Measurements from ENCODE around the gene TNIP3.
"Not testable (repeated sequence)": the region's sequence is repeated elsewhere in the genome, so short reads cannot be mapped to it uniquely, and the experiment has no call there.

TNIP3 gene, protein sequence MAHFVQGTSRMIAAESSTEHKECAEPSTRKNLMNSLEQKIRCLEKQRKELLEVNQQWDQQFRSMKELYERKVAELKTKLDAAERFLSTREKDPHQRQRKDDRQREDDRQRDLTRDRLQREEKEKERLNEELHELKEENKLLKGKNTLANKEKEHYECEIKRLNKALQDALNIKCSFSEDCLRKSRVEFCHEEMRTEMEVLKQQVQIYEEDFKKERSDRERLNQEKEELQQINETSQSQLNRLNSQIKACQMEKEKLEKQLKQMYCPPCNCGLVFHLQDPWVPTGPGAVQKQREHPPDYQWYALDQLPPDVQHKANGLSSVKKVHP

DNA sequence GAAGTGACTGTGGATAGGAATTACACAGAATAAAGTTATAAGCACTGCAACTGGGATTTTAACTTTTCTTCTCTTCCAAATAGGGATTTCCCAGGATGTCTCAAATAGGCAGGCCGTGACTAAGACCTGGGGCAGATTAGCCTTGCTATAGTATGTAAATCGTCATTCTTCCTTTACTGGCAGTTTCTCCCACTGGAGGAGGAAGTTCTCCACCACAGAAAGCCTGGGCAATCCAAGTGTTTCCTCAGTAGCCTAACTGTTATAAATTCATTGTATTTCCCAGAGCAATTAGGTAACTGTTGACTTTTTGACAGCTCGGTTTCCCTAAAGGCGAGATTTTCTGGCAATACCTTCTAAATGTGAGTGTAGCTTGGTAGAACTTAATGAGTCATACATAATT lies at the start of gene TNIP3:
Gene TNIP3, minus strand, starts transcription at position 31 of the 400 bp plus-strand sequence. CDS start 196 bp downstream, outside the sequence.
- DNase-seq (ENCODE audit: low read depth) = no peak
- Histone ChIP-seq H3K27me3 (replicated peaks; ENCODE audit: control insufficient read depth, insufficient read depth, low read length) (no peaks in the 10 kb centered on the region), H3K4me1 (ENCODE audit: control insufficient read depth, insufficient read depth, low read length) (no peaks in the 10 kb centered on the region), H3K4me3 (ENCODE audit: low read length) (no peak within 1 kb of the TSS), H3K9me3 (ENCODE audit: control insufficient read depth, low read length) (no peaks in the 10 kb centered on the region), H3K36me3 (ENCODE audit: control insufficient read depth, insufficient read depth, low read length, severe bottlenecking) (no peaks in the 10 kb centered on the region), H3K9ac (ENCODE audit: low read length) (no peak within 1 kb of the TSS)

DNA sequence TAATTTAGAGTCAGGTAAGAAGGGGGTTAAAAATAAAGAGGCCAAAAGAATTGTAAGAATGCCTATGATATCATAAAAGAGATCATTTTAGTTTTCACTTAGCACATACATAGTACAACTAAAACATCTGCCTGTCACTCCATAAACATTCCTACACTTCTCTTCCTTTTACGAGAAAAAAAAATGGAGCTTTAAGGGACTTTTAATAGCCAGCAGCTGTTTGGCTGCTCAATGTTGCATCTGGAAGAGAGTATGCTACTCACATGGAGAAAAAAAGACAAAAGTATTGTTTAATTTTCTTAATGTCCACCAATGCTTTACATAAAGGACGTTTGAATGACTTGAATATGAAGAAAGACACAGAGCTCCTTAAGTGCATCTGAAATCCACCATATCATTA lies 48.7 kb upstream of the TNIP3 start:
- no peak overlapping the region for H3K9ac ChIP-seq (ENCODE audit: low read length)
- no peaks in the 10 kb centered on the region for H3K9me3 ChIP-seq (ENCODE audit: control insufficient read depth, low read length)
- DNase-seq (ENCODE audit: low read depth) = no peak
- H3K36me3 ChIP-seq (ENCODE audit: control insufficient read depth, insufficient read depth, low read length, severe bottlenecking) = no peaks in the 10 kb centered on the region
- H3K27me3 ChIP-seq (replicated peaks; ENCODE audit: control insufficient read depth, insufficient read depth, low read length) = no peaks in the 10 kb centered on the region
- peaks cover 7% of the 10 kb centered on the region for H3K4me1 ChIP-seq (ENCODE audit: control insufficient read depth, insufficient read depth, low read length)
- H3K4me3 ChIP-seq (ENCODE audit: low read length) = no peak overlapping the region

DNA sequence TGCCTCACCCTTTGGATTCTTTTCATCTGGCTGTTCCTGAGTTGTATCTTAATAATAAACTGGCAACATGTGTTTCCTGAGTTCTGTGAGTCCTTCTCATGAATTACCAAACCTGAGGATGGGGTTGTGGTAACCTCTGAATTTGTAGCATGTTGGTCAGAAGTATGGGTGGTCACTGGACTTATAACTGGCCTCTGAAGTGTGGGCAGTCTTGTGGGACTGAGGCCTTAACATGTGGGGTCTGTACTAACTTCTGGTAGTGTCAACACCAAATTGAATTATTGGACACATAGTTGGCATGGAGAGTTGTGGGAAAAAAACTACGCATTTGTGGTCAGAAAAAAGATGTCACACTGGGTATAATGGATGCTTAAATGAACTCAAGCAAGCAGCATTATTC lies 45.0 kb upstream of the TNIP3 start:
- no peaks in the 10 kb centered on the region for H3K36me3 ChIP-seq (ENCODE audit: control insufficient read depth, insufficient read depth, low read length, severe bottlenecking)

DNA sequence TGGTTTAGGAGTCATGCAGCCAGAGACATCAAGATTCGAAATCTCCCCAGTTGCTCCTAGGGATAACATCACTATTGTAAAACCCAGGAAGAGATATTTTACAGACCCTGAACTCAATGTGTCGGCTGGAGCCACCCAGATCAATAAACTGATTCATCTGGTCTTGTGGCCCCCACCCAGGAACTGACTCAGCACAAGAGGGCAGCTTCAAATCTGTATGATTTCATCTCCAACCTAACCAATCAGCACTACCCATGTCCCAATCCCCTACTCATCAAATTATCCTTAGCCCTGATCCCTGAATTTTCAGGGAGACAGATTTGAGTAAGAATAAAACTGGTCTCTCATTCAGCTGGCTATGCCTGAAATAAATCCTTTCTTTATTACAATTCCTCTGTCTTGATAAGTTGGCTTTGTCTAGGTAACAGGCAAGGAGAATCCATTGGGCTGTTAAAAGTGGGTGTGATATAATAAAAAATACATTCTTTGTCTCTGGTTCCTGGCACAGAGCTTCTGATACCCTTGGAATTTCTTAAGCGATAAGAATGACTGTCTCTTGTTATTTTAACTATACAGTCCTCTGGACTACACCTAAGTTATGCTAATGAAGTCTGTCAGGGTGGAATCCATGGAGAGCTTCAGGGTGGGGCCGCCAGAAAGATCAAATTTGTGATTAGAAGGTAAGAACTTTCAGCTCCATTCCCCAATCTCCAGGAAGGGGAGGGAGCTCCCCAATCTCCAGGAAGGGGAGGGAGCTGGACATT lies 44.3 kb upstream of the TNIP3 start:
- no peaks in the 10 kb centered on the region for H3K27me3 ChIP-seq (replicated peaks; ENCODE audit: control insufficient read depth, insufficient read depth, low read length)
- H3K36me3 ChIP-seq (ENCODE audit: control insufficient read depth, insufficient read depth, low read length, severe bottlenecking) = no peaks in the 10 kb centered on the region
- no peak overlapping the region for H3K4me3 ChIP-seq (ENCODE audit: low read length)
- no peaks in the 10 kb centered on the region for H3K4me1 ChIP-seq (ENCODE audit: control insufficient read depth, insufficient read depth, low read length)
- no peak overlapping the region for H3K9ac ChIP-seq (ENCODE audit: low read length)
- no peak for DNase-seq (ENCODE audit: low read depth)
- H3K9me3 ChIP-seq (ENCODE audit: control insufficient read depth, low read length) = no peaks in the 10 kb centered on the region

More for the DNA sequence above, 45.0 kb upstream of the TNIP3 start:
- Histone ChIP-seq H3K9me3 (ENCODE audit: control insufficient read depth, low read length) (no peaks in the 10 kb centered on the region), H3K4me1 (ENCODE audit: control insufficient read depth, insufficient read depth, low read length) (no peaks in the 10 kb centered on the region), H3K9ac (ENCODE audit: low read length) (no peak overlapping the region), H3K4me3 (ENCODE audit: low read length) (no peak overlapping the region), H3K27me3 (replicated peaks; ENCODE audit: control insufficient read depth, insufficient read depth, low read length) (no peaks in the 10 kb centered on the region)
- DNase-seq (ENCODE audit: low read depth) = no peak

DNA sequence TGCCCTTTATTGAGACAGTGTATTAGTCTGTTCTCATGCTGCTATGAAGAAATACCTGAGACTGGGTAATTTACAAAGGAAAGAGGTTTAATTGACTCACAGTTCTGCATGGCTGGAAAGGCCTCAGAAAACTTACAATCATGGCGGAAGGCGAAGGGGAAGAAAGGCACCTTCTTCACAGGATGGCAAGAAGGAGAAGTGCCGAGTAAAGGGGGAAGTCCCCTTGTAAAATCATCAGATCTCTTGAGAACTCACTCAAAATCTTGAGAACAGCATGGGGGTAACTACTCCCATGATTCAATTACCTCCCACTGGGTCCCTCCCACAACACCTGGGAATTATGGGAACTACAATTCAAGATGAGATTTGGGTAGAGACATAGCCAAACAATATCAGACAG lies 41.7 kb upstream of the TNIP3 start:
- not testable (repeated sequence) for H3K4me1 ChIP-seq (ENCODE audit: control insufficient read depth, insufficient read depth, low read length); H3K36me3 ChIP-seq (ENCODE audit: control insufficient read depth, insufficient read depth, low read length, severe bottlenecking); H3K9me3 ChIP-seq (ENCODE audit: control insufficient read depth, low read length); H3K4me3 ChIP-seq (ENCODE audit: low read length); H3K9ac ChIP-seq (ENCODE audit: low read length); H3K27me3 ChIP-seq (replicated peaks; ENCODE audit: control insufficient read depth, insufficient read depth, low read length); DNase-seq (ENCODE audit: low read depth)

DNA sequence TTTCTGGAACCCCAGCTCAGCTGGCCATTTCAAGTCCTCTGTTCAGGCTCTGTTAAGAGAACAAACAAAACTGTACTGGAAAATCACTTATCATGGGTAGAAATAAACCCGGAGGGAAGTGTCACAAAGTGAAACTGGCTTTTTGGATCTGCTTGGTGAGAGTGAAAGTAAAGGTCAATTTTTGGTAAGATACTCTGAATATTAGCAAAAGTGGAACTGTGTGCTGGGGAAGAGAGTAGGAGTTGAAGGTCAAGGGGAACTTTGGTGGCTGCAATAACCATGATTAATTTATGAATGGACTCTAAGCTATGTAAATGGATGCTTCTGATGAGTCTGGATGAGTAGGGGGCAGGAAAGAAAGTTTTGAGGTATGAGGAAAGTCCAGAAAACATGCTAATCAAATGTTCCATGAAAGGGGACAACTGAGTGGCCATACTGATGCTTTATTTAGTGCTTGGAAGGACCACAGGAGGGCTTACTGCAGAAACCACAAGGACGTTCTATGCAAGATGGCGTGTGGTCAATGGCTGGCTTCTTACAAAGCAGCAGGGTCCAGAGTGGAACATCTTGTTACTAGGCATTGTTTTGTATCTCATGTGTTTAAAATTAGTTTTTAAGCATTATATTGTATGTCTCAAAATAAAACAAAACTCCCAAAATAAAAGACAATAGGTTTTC lies 36.8 kb upstream of the TNIP3 start:
- Histone ChIP-seq H3K4me3 (ENCODE audit: low read length) (peak overlapping the region; percentile 10), H3K27me3 (replicated peaks; ENCODE audit: control insufficient read depth, insufficient read depth, low read length) (no peaks in the 10 kb centered on the region), H3K9ac (ENCODE audit: low read length) (no peak overlapping the region), H3K36me3 (ENCODE audit: control insufficient read depth, insufficient read depth, low read length, severe bottlenecking) (no peaks in the 10 kb centered on the region), H3K4me1 (ENCODE audit: control insufficient read depth, insufficient read depth, low read length) (peaks cover 10% of the 10 kb centered on the region), H3K9me3 (ENCODE audit: control insufficient read depth, low read length) (no peaks in the 10 kb centered on the region)
- no peak for DNase-seq (ENCODE audit: low read depth)

DNA sequence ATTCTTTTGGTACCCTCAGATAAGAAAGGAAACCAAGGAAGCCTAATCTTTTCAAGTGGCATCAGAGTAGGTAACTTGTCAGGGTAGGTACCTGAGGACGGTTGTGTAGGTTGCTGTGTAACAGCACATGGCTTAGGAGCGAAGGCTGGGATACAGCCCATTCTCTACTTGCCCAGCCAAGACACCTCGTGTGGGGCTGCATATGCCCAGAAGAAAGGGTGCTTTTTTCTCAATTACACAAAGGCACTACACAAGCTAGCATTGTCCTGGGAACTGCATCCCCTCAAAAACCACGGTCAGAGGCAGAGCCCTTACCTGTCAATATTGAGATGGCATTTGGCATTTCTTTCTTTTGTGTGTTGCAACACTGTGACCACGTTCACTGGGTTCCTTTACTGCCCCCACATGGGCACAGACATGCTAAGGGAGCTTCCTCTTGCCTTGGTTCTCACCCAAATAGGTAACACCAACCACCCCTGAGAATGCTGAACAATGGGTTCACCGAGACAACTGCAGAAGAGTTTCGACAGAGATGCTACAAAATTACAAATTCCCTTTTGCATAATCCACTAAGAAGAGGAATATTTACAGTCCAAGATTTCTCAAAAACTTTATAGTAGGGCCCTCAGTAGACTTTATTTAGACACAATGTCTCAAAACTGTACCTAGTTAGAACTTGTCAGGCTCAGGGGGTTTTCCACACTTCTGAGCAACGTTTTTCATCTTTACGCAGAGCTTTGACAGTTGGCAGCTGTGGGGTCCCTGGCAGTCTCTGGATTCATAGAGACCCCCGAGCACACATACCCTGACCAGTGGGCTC lies 35.8 kb upstream of the TNIP3 start:
- no peak overlapping the region for H3K4me3 ChIP-seq (ENCODE audit: low read length)
- DNase-seq (ENCODE audit: low read depth) = no peak
- H3K9ac ChIP-seq (ENCODE audit: low read length) = no peak overlapping the region
- H3K9me3 ChIP-seq (ENCODE audit: control insufficient read depth, low read length) = no peaks in the 10 kb centered on the region
- peaks cover 10% of the 10 kb centered on the region for H3K4me1 ChIP-seq (ENCODE audit: control insufficient read depth, insufficient read depth, low read length)
- H3K36me3 ChIP-seq (ENCODE audit: control insufficient read depth, insufficient read depth, low read length, severe bottlenecking) = no peaks in the 10 kb centered on the region
- H3K27me3 ChIP-seq (replicated peaks; ENCODE audit: control insufficient read depth, insufficient read depth, low read length) = no peaks in the 10 kb centered on the region

DNA sequence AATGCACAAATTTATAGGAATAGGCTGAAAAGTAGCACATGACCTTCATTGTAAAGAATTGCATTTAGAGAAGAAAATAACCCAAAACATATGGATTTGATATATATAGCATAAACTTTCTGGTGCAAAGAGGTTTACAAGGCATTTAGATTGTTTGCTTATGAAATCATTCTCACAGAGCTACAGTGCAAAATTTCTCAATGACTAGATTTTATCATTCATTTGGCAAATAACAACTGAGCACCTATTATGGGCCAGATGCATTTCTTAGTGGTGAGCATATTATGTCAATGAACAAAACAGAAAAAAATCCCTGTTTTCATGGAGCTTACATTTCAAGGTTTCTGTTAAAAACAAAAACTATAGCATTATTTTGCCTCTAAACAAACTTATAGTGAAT lies 34.1 kb upstream of the TNIP3 start:
- no peaks in the 10 kb centered on the region for H3K9me3 ChIP-seq (ENCODE audit: control insufficient read depth, low read length)
- DNase-seq (ENCODE audit: low read depth) = peak; percentile 72

DNA sequence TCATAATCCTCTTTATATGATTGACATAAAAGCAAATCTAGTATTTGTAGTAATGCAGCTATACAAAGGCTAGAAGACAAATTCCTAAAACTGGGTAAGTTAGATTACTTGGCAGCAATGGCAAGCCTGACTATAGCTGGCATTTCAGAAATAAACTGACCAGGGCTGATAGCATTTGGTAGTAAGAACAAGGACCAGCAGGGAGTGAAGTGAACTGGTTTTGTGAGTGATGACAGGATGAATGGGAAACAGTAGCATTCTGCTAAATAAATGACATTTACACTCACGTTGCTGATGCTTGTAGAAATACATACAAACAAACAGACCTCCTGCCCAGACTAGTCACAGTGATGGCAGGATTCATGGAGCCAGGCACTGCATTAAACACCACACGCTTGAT lies 31.5 kb upstream of the TNIP3 start:
- Histone ChIP-seq H3K4me3 (ENCODE audit: low read length) (no peak overlapping the region), H3K9me3 (ENCODE audit: control insufficient read depth, low read length) (no peaks in the 10 kb centered on the region), H3K36me3 (ENCODE audit: control insufficient read depth, insufficient read depth, low read length, severe bottlenecking) (no peaks in the 10 kb centered on the region), H3K27me3 (replicated peaks; ENCODE audit: control insufficient read depth, insufficient read depth, low read length) (no peaks in the 10 kb centered on the region), H3K4me1 (ENCODE audit: control insufficient read depth, insufficient read depth, low read length) (peaks cover 10% of the 10 kb centered on the region), H3K9ac (ENCODE audit: low read length) (no peak overlapping the region)
- DNase-seq (ENCODE audit: low read depth) = no peak

More for the DNA sequence above, 34.1 kb upstream of the TNIP3 start:
- peaks cover 10% of the 10 kb centered on the region for H3K4me1 ChIP-seq (ENCODE audit: control insufficient read depth, insufficient read depth, low read length)
- no peak overlapping the region for H3K9ac ChIP-seq (ENCODE audit: low read length)
- H3K4me3 ChIP-seq (ENCODE audit: low read length) = no peak overlapping the region
- no peaks in the 10 kb centered on the region for H3K27me3 ChIP-seq (replicated peaks; ENCODE audit: control insufficient read depth, insufficient read depth, low read length)
- H3K36me3 ChIP-seq (ENCODE audit: control insufficient read depth, insufficient read depth, low read length, severe bottlenecking) = no peaks in the 10 kb centered on the region

DNA sequence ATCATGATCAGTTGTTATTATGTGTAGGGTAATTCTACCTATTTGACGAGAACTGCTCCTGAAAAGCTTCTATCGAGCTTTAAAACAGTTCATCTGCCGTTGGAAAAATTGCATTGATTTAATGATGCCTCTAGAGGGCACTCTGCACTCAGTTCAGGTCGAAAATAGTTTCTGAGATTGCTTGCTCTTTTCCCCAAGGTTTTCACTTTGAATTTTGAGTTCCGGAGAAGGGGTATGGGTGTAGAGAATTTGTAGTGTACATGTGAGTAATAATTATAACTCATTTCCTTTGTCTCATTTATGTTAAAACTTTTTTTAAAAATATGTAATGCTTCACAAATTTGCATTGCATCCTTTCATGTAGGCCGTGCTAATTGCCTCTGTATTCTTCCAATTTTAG lies 28.4 kb upstream of the TNIP3 start:
- no peaks in the 10 kb centered on the region for H3K36me3 ChIP-seq (ENCODE audit: control insufficient read depth, insufficient read depth, low read length, severe bottlenecking)
- H3K27me3 ChIP-seq (replicated peaks; ENCODE audit: control insufficient read depth, insufficient read depth, low read length) = no peaks in the 10 kb centered on the region
- DNase-seq (ENCODE audit: low read depth) = peak; percentile 79
- peak overlapping the region; percentile 60 for H3K4me3 ChIP-seq (ENCODE audit: low read length)
- H3K9ac ChIP-seq (ENCODE audit: low read length) = no peak overlapping the region
- H3K4me1 ChIP-seq (ENCODE audit: control insufficient read depth, insufficient read depth, low read length) = peaks cover 2% of the 10 kb centered on the region
- no peaks in the 10 kb centered on the region for H3K9me3 ChIP-seq (ENCODE audit: control insufficient read depth, low read length)

DNA sequence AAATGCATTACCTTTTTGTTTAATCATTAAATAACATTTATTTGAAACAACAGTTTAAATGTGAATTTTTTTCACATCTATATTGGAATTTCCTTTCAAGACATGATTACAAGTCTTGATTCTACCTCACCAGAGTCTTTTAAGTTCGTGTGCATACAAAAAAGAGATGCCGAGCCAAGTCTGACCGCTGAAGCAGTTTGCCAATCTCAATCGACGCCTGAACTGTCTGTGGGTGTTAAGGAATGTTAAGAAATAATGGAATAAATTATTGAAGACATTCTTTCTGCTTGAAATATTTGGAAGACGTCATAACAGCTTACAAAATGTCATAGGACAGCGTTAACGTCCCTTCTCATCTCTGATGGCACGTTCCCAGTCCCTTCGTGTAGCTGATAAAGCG lies 27.9 kb upstream of the TNIP3 start:
- Histone ChIP-seq H3K9ac (ENCODE audit: low read length) (no peak overlapping the region), H3K4me1 (ENCODE audit: control insufficient read depth, insufficient read depth, low read length) (peaks cover 2% of the 10 kb centered on the region), H3K4me3 (ENCODE audit: low read length) (peak overlapping the region; percentile 60), H3K36me3 (ENCODE audit: control insufficient read depth, insufficient read depth, low read length, severe bottlenecking) (no peaks in the 10 kb centered on the region), H3K9me3 (ENCODE audit: control insufficient read depth, low read length) (no peaks in the 10 kb centered on the region), H3K27me3 (replicated peaks; ENCODE audit: control insufficient read depth, insufficient read depth, low read length) (no peaks in the 10 kb centered on the region)
- DNase-seq (ENCODE audit: low read depth) = no peak
